Stimulated activated naive CD4-positive, alpha-beta T cell treated with Interleukin-2 at 50 U/mL for 16 hours (primary cell): Measurements from ENCODE around the gene CATSPER1.
"Not testable (repeated sequence)": the region's sequence is repeated elsewhere in the genome, so short reads cannot be mapped to it uniquely, and the experiment has no call there.

Experiments
- DNase-seq: peaks from one replicate; lab custom pipeline; 2025; lab: John Stamatoyannopoulos, UW

Gene CATSPER1

DNA sequence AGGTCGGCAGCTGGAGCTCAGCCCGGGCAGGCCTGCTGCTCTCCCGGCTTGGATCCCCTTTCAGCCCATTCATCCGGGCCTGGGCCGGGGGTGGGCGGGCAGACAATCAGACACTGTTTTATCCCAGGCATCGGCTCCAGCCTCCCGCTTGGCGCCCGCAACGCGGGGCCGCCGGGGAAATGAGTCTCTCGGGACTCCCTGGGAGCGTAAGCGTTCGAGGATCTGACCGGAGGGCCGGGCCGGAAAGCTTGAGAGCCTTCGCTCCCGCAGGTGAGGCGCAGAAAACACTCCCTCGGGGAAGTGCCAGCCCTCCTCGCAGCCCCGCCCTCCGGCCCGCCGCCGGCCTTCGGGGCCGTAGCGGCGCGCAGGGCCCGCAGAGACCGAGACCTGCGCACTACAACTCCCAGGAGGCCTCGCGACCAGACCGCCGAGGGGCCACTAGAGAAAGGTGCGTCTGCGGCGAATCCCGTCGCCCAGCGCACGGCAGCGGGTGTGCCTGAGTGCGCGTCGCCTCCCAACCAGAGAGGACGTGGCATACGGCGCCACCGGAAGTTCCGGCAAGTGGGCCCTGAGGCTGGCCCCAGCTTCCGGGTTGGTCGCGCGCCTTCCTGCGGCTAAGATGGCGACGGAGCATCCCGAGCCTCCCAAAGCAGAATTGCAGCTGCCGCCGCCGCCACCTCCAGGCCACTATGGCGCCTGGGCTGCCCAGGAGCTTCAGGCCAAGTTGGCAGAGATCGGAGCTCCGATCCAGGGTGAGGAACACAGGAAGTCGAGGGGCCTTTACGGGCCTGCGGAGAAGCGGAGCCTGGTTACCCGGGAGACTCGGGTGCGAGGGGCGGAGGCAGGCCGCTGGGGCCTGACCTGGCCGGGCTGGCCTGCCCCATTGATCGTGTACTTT lies 25.7 kb upstream of the CATSPER1 start, which contains the start of gene SF3B2:
Gene SF3B2 (plus strand): TSS at position 599 of the 898 bp plus-strand sequence. CDS start 21 bp downstream, at position 620.
- peak; percentile 97 for DNase-seq

DNA sequence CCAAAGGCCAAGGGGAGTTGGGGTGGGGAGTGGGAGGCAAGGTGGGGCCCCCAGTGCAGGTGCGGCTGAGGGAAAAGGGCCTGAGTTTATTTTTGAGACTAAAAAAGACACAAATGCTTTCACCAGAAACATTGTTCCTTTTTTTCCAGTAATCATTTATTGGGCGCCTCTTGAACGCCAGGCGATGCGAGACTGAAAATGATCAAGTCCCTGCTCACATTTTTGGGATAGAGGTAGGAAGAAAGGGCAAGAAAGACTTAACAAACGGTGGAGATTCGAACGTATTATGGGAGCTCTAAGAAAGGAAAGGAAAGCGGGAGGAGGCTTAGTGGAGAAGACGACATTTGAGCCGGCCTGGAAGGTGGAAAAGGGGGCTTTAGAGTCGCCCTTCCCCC lies 25.1 kb upstream of the CATSPER1 start:
- no peak for DNase-seq

DNA sequence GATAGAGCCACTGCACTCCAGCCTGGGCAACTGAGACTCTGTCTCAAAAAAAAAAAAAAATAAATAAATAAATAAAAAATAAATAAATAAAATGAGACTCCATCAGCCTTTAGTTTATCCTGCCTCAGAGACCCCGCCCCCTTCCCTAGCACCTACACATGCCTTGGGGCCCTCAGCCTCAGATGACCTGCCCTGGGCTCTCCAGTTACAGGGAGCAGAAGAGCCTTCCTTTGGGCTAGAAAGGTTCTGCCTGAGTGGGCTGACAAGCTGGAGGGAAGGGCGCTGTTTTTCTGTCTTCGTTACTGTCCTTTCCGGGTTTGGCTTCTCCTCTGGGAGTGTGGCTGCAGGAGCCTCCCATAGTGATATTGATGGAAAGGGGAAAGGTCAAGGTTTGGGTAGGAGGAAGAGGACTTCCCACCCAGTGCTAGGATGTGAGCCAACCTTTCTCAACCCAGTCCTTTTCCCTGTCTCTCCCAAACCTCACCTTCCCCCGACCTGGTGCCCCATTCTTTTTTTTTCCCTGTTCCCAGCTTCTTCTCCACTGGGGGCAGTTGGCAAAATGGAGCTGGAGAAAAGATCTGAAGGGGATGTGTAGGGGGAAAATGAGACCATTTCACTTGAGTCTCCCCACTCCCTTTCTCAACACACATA lies 24.4 kb upstream of the CATSPER1 start:
- DNase-seq: no peak

DNA sequence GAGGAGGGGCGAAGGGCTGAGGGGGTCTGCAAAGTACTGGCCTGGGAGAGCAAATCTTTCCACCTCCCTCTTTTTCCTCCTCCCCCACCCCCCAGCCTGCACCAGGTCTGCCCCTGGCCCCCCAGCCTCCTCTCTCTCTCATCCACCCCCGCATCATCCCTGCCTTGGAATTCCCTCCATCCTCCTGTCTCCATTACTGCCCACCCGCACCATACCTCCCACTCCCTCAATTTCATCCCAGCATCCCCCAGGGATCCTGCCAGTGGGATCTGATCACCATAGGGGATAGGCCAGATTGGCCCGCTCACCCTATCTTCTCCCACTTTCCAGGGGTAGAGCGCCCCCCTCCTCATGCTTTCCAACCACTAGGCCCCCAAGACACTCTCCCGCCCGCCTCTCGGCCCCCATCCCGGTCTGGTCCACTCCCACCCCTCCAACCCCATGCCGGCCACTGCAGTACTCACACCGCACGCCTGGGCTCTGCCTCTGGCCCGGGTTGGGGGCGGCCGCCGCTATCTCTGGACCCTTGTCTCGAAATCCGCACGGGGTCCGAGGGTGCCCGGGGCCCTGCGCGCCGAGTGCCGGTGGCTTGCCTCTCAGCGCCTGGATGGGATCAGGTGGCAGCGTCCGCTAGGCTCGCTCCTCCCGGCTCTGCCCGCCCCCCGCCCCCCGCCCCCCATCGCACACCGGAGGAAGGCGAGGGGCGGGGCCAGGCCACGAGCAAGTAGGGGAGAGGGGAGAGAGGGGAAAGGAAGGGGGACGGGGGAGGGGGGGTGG lies 22.5 kb upstream of the CATSPER1 start, which contains the start of gene GAL3ST3:
Gene GAL3ST3 (minus strand): TSS at position 615 of the 777 bp plus-strand sequence. CDS start 3,746 bp downstream, outside the sequence.
- DNase-seq: no peak

DNA sequence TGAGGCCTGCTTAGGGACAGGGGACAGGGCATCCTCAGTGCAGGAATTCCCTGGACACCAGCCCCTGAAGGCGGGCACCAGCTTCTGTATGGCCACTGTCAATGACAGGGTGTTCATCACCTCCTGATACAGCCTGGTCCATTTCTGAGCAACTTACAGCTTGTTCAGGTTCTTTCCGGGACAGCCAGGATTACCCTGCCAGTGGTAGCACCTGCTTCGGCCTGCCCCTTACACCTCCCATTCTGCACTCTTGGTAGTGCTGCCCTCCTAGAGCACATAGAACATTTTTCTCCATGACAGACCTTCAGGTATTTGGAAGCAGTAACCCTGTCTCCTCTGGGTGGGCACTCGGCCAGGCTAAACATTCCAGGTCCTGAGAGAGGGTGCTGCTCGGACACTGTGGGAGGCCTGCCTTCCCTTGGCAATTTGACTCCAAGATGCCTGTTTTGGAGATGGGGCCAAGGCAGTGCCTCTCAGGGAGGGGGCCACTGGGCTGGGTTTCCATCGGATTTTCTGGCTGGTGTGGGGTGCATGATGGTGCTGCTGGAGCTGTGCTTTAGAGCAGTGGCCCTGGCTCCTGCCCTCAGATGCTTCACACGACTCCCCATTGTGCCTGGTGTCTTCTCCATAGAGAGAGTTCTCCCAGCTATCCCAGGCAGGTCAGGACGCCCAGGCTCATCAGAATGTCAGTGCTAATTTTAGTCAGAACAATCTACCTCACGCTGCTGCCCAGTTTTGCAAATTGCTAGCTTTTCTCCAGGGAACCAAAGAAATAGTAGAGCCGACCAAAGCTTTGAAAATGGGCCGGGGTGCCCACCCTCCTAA lies 21.5 kb upstream of the CATSPER1 start:
- DNase-seq: no peak

DNA sequence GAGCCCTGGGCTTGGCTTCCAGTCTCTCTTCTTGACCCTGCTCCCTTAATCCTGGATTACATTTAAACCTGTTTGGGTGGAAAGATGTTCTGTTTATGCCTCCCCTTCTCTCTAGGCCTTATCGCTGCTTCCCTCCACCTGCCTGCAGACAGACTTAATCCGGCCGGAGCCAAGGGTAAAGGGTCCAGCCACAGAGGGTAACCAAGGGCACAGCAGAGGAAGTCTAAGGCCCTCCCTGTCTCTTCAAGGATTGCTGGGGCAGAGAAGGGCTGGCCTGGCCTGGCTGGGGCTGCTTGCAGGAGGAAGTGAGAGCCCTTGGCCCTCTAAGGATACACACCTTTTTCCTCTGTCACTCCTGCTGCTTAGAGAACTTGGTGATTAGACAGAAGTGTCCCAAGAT lies 20.6 kb upstream of the CATSPER1 start:
- no peak for DNase-seq

DNA sequence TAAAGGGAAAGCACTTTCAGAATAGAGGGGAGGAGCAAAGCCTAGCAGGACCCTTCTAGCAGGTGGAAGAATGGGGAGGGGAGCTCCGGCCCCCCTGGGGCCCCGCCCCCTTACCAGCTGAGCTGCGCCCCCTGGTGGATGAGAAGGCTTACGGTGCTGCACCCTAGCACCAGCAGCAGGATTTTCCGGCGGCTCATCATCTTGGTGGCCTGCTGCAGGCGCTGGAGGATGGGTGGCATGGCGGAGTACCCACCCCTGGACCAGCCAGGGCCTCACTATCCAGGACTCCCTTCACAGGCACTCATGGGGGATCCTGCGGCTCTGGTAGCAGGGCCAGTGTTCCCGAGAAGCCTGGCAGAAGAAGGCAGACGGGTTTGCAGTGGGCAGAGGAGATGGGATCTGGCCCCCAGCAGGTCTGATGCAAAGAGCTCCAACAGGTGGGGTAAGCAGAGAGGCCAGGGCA lies 18.9 kb upstream of the CATSPER1 start:
- peak; percentile 81 for DNase-seq

DNA sequence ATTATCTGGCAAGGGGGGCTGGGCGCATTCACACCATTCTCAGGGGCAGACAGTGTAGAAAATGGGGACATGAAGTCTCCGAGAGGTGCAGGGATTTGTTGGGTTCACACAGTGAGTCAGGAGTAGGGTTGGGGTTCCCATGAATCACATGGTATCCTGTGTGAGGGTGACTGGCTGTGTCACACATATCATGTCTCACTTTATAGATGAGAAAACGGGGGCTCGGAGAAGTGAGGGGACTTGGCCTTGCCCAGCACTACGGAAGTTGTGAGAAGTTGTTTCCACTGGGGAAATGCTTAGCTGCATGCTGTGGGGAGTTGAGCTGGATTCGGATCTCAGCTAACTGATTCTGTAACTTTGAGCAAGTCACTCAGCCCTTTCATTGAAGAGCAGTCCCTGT lies 18.5 kb upstream of the CATSPER1 start:
- no peak for DNase-seq

DNA sequence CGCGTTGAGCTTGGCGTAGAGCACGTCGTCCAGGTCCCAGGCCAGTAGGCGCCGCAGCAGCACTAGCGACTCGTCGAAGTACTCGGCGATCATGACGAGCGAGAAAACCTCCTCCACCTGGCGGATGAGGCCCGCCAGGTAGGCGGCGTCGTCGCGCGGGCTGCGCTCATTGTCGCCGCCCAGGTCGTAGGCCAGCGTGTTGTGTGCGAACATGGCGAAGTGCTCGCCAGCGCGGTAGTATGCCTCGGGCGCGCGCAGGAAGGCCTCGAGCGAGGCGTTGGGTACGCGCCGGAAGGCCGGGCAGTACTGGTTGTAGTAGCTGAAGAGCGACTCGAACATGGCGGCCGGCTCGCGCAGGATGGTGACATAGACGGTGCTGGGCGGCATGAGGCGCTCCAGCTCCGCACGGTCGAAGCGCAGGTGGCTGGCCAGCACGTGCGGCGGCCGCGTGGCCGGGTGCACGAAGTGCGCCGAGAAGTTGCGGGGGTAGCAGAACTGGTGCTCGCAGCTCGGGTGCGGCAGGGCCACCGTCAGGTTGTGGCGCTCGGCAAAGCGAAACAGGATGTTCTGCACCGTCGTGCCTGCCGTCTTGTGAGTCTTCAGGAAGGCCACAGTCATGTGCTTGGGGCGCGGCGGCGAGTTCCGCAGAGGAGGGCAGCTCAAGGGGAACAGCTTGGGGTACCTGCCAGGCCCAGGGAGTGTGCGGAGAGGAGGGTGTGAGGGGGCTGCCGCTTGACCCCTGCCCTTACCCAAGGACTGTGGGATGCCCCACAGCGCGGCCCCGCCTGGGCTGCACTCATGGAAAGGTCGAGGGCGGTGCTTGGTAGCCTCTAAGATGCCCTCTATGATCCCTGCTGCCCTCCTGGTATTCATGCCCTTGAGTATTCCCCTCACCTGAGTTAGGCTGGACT lies 17.0 kb upstream of the CATSPER1 start:
- no peak for DNase-seq

DNA sequence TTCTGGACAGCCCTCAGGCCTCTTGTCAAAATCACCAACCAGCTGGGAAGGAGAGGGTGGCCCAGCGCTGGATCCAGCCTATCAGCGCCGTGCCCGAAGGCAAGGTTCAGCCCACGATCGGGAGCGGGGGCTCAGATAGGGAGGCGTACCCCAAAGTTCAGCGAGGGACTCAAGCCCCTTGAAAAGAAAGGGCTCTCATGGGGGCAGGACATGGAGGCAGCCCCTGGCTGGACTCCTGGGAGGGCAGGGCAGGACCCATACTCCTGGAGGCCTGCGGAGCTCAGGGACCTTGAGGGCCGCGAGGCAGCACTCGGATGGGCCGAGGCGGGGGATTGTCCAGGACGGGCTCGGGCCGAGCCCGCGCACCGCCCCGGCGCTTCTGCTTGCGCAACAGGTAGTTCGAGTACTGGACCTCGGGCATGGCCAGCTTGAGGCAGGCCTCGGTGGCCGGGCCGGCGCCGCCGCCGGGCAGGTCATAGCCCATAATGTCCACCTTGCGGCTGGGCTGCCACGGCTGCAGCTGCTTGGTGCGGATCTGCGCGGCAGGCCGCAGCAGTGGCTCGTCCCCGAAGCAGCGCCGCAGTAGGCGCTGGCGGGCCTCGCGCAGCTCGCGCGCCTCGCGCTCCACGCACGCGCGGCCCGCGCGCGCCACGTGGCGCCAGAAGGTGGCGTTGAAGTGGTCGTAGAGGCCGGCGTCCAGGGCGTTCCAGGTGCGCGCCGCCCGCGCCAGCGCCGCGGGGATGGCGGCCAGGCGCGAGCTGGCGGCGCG lies 16.1 kb upstream of the CATSPER1 start:
- DNase-seq: no peak

DNA sequence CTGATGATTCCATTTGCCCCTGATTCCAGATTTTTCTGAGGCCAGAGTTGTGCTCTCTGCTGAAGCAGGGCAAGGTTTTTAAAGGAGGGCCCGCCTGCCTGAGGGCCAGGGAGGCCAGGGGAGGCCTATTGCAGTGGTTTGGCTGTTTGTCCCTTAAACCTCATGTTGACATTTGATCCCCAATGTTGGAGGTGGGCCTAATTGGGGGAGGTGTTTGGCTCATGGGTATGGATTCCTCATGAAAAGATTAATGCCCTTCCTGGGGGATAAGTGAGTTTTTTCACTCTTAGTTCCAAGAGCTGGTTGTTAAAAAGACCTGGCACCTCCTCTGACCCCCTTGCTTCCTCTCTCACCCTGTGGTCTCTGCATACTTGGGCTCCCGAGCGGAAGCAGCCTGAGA lies 13.5 kb upstream of the CATSPER1 start:
- no peak for DNase-seq

DNA sequence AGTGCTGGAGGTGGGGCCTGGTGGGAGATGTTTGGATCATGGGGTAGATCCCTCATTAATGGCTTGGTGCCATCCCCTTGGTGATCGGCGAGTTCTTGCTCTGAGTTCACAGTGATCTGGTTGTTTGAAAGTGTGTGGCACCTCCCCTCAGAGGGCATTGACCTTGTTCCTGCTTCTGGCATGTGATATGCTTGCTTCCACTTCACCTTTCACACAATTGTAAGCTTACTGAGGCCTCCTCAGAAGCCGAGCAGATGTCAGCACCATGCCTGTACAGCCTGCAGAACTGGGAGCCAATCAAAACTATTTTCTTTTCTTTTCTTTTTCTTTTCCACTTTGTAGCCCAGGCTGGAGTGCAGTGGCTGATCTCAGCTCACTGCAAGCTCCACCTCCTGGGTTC lies 11.0 kb upstream of the CATSPER1 start:
- DNase-seq: no peak

DNA sequence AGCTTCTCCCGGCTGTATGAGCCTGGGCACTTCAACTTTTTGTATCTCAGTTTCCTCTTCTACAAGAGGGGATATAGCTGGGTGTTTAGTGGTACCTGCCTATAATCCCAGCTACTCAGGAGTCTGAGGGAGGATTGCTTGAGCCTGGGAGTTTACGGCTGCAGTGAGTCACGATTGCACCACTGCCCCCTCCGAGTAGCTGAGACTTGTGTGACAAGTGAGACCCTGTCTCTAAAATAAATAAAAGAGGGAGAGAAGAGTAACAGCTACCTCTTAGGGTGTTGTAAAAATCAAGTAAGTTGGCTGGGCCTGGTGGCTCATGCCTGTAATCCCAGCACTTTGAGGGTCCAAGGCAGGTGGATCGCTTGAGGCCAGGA lies 10.0 kb upstream of the CATSPER1 start:
- no peak for DNase-seq

DNA sequence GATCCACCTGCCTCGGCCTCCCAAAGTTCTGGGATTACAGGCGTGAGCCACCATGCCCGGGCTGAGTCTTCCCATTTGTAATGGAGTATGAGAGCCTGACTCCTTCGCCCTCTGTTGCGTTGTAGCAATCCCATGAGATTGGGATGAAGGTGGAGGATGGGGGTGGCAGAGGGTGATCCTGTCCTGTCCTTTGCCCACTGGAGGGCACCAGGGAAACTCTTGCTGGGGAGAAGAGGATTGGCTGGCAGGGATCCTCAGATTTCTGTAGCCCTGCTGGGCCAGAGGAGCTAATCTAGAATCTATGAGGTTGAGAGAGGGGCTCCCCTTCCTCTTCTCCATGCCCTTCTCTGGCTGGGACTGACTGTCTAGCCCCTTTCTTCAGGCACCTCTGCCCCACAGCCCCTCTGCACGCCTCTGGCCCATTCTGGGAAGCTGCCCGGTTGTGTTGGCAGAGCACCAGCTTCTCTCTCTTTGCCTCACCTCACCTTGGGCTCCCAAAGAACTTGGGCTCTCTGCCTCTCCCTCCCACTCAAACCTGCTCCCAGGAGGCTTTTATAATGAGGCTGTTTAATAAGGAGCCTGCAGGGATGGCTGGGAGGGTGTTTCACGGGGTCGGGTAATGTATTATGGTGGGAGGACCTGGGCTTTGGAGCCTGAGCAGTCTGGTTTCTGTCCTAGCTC lies 9.5 kb upstream of the CATSPER1 start:
- no peak for DNase-seq

DNA sequence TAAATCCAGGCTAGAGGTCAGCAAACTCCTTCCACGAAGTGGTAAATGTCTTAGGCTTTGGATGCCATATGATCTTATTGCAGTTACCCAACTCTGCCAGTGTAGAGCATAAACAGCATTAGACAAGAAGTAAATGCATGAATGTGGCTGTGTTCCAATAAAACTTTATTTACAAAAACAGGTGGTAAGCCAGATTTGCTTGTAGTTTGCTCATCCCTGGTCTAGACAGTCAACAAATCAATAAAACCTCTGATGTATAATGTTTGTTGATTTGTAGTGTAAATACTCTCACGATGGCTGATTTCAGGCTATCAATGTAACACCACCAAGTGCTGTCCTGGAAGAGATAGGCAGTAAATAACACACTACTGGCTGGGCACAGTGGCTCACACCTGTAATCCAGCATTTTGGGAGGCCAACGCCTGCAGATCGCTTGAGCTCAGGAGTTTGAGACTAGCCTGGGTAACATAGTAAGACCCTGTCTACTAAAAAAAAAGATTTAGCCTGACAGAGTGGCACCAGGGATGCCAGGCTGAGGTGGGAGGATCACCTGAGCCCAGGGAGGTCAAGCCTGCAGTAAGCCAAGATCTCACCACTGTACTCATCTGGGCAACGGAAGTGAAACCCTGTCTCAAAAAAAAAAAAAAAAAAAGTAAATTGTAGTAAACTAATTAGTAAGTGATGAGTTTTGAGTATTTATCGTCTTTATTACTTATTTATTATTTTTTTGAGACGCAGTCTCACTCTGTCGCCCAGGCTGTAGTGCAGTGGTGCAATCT lies 6.9 kb upstream of the CATSPER1 start:
- no peak for DNase-seq

DNA sequence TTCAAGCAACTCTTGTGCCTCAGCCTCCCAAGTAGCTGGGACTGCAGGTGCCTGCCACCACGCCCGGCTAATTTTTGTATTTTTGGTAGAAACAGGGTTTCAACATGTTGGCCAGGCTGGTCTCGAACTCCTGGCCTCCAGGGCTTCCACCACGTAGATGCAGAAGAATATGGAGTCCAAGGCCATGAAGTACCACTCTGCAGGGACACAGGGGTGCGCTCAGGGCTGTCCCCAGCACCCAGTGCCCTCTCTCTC lies 3.2 kb downstream of the CATSPER1 start:
- DNase-seq: not testable (repeated sequence)

DNA sequence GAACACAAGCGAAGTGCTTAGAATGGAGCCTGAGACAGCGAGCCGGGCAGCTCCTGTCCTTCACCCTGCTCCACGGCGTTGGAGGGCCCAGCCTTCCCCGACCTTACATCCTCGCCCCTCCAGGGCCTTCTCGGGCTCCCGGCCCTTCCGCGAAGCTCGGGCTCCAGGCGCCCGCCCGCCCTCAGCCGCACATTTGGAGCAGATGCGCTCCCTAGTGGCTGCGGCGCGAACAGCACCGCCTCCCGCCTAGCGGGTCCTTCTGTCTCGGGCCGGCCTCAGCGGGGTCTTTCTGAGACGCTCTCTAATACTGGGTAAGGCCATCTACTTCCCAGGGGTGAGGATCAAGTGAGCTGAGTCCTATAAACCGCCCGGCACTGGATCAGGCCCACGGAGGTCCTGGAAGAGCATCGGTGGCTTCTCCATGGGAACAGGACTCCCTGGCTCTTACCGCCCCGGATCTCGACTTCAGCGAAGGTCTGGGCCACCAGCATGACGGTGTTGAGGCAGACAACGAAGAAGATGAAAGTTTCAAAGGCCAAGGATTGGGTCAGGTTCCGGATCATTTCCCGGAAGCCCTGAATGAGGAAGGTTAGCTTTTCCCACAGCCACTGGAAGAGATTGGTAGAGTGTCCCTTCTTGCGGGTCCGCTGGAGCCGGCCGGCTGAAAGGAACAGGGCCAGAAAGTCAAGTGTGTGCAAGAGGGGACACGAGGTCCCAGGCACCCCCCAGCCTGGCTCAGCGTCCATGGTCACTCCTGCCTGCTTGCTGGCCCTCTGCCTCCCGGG lies 3.7 kb downstream of the CATSPER1 start:
- peak; percentile 68 for DNase-seq
